Right lobe of liver (tissue), 4 donors: ENCODE data around the gene ANGPTL2.

Experiments used
- CTCF ChIP-seq, 4 donors: fragments of 200-600 bp in 3 of 4; fragments of 450-650 bp in 1 of 4; IDR thresholded peaks; one replicate each; pipeline versions ENCODE4 v1.5.1 to v1.8.0; 2016 to 2022; ENCODE audit warnings: antibody characterized with exemption in 4 of 4, mild to moderate bottlenecking in 2 of 4
- POLR2A ChIP-seq: fragments of 450-650 bp; IDR thresholded peaks from one replicate; pipeline ENCODE4 v1.6.1; 2017; ENCODE audit warnings: antibody characterized with exemption, mild to moderate bottlenecking
- donor health status: DM: no; HTN: no; CAD: no.
- donor health status: DM: no; HTN: no; CAD: no.
- donor health status: DM: no; HTN: yes; CAD: no.

DNA sequence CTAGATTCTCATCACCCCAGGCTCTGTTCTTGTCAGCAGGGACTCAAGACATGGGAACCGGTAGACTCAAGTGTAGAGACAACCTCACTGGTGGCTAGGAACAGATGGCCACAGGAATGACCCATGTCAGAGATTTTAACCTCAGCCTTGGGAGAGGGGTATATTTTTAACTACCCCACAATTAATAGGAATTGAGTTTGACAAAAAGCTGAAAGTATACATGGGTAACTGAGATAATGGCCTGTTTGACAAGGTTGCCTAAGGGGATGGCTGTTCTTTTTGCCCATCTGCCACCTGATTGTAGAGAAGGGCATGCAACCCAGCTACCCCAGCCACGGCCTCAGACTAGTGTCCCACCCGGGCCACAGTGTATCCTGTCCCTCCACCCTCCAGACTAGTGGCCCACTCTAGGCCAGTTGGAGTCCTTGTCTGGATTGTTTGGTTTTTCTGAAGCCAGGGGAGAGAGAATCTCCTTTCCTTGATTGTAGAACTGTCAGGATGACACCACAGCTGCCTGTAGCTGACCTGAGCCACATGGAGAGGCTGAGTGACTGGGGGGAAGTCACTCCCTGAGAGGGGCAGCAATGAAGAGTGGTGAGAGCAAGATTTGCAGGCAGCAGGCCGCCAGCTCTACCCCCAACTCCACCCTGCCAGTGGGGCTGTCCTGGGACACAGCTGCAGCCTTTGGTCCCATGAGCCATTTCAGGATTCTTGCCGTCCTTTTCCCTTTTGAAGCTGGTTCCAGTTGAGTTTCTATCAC is 14.6 kb upstream of the ANGPTL2 start:
- TF ChIP-seq POLR2A (no peak), CTCF (IDR thresholded peaks at IDR 0.05) (no peak)
